Loucy (cell line): ENCODE results near the gene UCK2.

Experiments
- EZH2phosphoT487 ChIP-seq: fragments of 200-600 bp; IDR thresholded peaks from 2 replicates; pipeline ENCODE4 v1.6.1; 2018; ENCODE audit warnings: antibody characterized with exemption, mild to moderate bottlenecking, moderate library complexity, borderline replicate concordance
- TF ChIP-seq, protein P1 (sequence below): fragments of 200-600 bp; sonication (generic); conservative IDR thresholded peaks from 2 replicates; pipeline ENCODE4 v1.5.1; 2014; ENCODE audit warnings: mild to moderate bottlenecking, antibody characterized with exemption, low read length

DNA sequence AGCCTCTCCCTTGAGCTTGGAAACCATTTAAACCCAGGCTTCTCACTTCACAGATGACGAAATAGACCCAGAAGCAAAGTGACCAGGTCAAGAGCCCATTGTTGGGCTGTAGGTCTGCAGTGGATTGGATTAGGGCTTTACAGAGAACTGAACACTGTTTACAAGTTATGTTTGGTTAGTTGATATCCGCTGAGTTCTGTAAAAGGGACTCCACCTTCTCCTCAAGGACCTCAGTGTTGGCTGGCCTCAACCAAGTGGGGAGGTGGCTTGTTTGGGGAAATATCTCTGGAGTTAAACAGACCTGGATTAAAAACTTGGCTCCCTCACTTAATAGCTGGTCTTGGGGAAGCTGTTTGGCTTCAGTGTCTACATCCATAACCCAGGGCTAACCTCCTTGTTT, 88.1 kb downstream of the UCK2 start:
- TF ChIP-seq, protein P1, sequence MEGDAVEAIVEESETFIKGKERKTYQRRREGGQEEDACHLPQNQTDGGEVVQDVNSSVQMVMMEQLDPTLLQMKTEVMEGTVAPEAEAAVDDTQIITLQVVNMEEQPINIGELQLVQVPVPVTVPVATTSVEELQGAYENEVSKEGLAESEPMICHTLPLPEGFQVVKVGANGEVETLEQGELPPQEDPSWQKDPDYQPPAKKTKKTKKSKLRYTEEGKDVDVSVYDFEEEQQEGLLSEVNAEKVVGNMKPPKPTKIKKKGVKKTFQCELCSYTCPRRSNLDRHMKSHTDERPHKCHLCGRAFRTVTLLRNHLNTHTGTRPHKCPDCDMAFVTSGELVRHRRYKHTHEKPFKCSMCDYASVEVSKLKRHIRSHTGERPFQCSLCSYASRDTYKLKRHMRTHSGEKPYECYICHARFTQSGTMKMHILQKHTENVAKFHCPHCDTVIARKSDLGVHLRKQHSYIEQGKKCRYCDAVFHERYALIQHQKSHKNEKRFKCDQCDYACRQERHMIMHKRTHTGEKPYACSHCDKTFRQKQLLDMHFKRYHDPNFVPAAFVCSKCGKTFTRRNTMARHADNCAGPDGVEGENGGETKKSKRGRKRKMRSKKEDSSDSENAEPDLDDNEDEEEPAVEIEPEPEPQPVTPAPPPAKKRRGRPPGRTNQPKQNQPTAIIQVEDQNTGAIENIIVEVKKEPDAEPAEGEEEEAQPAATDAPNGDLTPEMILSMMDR = no peak
- no peak for TF ChIP-seq EZH2phosphoT487
